Measurements from ENCODE around the gene CLEC18B. TPM values are rescaled to one million over a fixed set of nuclear protein-coding genes. Genes with fewer than 3 reads are reported as not detected.
"Not testable (repeated sequence)": the region's sequence is repeated elsewhere in the genome, so short reads cannot be mapped to it uniquely, and the experiment has no call there.

CLEC18B gene
- total RNA-seq, 1 donor from 2014 or later = 0.24 TPM

- H3K9me3 Mint-ChIP-seq (ENCODE audit: unreplicated experiment); H3K36me3 Mint-ChIP-seq (ENCODE audit: unreplicated experiment); DNase-seq (ENCODE audit: extremely low spot score, unreplicated experiment); H3K27me3 Mint-ChIP-seq (ENCODE audit: unreplicated experiment): not testable (repeated sequence)
- peak overlapping the region; percentile 88 for H3K27ac Mint-ChIP-seq (ENCODE audit: unreplicated experiment)
- peak overlapping the region; percentile 91 for H3K4me3 Mint-ChIP-seq (ENCODE audit: unreplicated experiment)
- peaks cover 10% of the 10 kb centered on the region for H3K4me1 Mint-ChIP-seq (ENCODE audit: unreplicated experiment)
Measured at GRCh38 chr16:74367469-74368001, 53.7 kb downstream of the CLEC18B start.

DNA sequence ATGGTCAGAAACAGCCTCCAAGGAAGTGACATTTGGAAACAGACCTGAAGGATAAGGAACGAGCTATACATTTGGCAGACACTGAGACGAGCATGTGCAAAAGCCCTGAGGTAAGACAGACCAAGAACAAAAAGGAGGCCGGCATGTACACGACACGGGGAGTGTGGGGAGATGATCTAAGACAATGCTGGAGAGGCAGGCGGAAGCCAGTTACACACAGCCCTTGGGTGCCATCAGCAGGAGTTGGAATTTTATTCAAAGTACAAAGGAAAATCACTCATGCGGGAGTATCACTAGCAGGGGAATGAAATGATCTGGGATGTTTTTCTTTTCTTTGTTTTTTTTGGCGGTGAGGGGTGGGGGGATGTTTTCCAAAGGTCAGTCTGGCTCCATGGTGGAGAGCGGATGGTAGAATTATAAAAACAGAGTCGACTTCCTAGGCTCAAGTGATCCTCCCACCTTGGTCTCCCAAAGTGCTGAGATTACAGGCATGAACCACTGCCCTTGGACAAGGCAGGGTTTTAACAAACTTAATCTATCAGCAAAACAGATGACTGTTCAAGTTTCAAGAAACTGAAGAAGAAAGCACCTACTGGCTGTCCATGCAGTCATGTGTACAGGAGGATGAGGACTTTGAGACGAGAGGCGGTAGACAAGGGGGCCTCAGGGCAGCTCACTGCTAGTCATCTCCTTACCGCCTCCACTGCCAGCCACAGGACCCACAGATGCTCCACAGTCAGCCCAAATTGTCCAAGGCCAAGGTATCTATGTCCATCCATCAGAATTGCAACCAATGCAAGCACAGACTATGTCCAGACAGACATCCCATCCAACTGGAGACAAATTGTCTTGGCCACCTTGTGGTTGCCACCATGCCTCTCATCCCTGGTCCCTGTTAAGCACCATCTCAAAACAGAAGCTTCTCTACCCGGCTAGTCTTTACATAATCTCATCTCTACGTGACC lies 59.4 kb downstream of the CLEC18B start:
- H3K9me3 Mint-ChIP-seq (ENCODE audit: unreplicated experiment) = not testable (repeated sequence)
- H3K27ac Mint-ChIP-seq (ENCODE audit: unreplicated experiment) = peak overlapping the region; percentile 5
- H3K4me1 Mint-ChIP-seq (ENCODE audit: unreplicated experiment) = peaks cover 11% of the 10 kb centered on the region

More for the DNA sequence above, 59.4 kb downstream of the CLEC18B start:
- not testable (repeated sequence) for H3K27me3 Mint-ChIP-seq (ENCODE audit: unreplicated experiment); H3K4me3 Mint-ChIP-seq (ENCODE audit: unreplicated experiment); DNase-seq (ENCODE audit: extremely low spot score, unreplicated experiment); H3K36me3 Mint-ChIP-seq (ENCODE audit: unreplicated experiment)

Other genes starting within 250 kb of the CLEC18B start
- gene PSMD7, start 124.7 kb downstream of the CLEC18B start, total RNA-seq = 82.5 and 85.3 TPM in 2 replicates
- 5.3 and 6.2 TPM in 2 replicates for gene NPIPB15, start 45.2 kb downstream of the CLEC18B start, total RNA-seq
- gene GLG1, start 185.6 kb upstream of the CLEC18B start, total RNA-seq = 241 and 255 TPM in 2 replicates
- 30.7 and 31.8 TPM in 2 replicates for gene RFWD3, start 245.4 kb upstream of the CLEC18B start, total RNA-seq